Subcutaneous abdominal adipose tissue (tissue), 5 donors: Measurements from ENCODE around the gene MTCL1.

Experiments used
- H3K27ac ChIP-seq: one replicate; pipeline ENCODE4 v1.7.0; 2013; ENCODE audit warnings: low read depth, mild to moderate bottlenecking, inconsistent platforms, low read length, moderate library complexity
- H3K27me3 ChIP-seq, 5 donors: one replicate each; pipeline ENCODE4 v1.7.0; 2013; ENCODE audit warnings: low read length in 5 of 5, inconsistent platforms in 1 of 5; ENCODE audit not compliant: control insufficient read depth in 5 of 5, insufficient read depth in 4 of 5
- H3K36me3 ChIP-seq, 5 donors: one replicate each; pipeline ENCODE4 v1.7.0; 2013; ENCODE audit warnings: low read length in 5 of 5; ENCODE audit not compliant: control insufficient read depth in 5 of 5, insufficient read depth in 5 of 5
- H3K4me1 ChIP-seq, 5 donors: one replicate each; pipeline ENCODE4 v1.7.0; 2013; ENCODE audit warnings: low read length in 5 of 5, mild to moderate bottlenecking in 3 of 5, moderate library complexity in 1 of 5; ENCODE audit not compliant: control insufficient read depth in 5 of 5, insufficient read depth in 5 of 5
- H3K4me3 ChIP-seq, 5 donors: one replicate each; pipeline ENCODE4 v1.7.0; 2013; ENCODE audit warnings: low read length in 5 of 5, low read depth in 1 of 5
- H3K9ac ChIP-seq, 5 donors: one replicate each; pipeline ENCODE4 v1.7.0; 2013; ENCODE audit warnings: low read length in 5 of 5, mild to moderate bottlenecking in 4 of 5, moderate library complexity in 3 of 5
- H3K9me3 ChIP-seq, 5 donors: one replicate each; pipeline ENCODE4 v1.7.0; 2013; ENCODE audit warnings: low read length in 5 of 5; ENCODE audit not compliant: control insufficient read depth in 5 of 5
- donor health status: healthy.
- donor health status: healthy.
- donor health status: healthy.
- donor health status: healthy.
- donor health status: healthy.

MTCL1 gene

GRCh38 chr18:8833480-8833879, 128.1 kb downstream of the MTCL1 start:
- H3K4me1 ChIP-seq = peaks cover 5 to 17% (median 11%) of the 10 kb centered on the region in 5 donors
- no peak overlapping the region for H3K27ac ChIP-seq
- peaks cover 0 to 10% (median 5%) of the 10 kb centered on the region in 5 donors for H3K9me3 ChIP-seq
- H3K9ac ChIP-seq = no peak overlapping the region
- no peak overlapping the region for H3K4me3 ChIP-seq
- no peaks in the 10 kb centered on the region for H3K36me3 ChIP-seq
- peaks cover 0 to 2% (median 0%) of the 10 kb centered on the region in 5 donors for H3K27me3 ChIP-seq

DNA sequence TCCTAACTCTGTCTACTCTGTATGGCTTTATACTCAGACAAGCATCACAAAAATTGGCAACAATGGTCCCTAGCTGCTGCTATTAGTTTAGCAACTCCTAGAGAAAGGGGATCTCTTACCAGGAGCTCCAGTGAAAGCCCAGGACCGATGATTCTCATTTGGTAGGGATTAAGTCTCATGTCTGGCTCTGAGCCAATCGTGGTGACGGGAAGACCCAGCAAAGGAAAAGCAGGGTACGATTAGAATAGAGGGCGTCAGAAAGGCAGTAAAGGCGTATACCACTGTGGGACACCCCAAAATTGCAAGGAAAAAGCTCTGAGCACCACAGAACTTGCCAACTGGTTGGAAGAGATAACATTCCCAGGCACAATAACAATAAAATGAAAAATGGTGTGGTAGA, 129.5 kb downstream of the MTCL1 start:
- Histone ChIP-seq H3K27ac (no peak overlapping the region), H3K27me3 (peaks cover 0 to 2% (median 0%) of the 10 kb centered on the region in 5 donors), H3K9me3 (peaks cover 0 to 10% (median 5%) of the 10 kb centered on the region in 5 donors), H3K4me3 (no peak overlapping the region), H3K4me1 (peaks cover 5 to 12% (median 10%) of the 10 kb centered on the region in 5 donors), H3K36me3 (no peaks in the 10 kb centered on the region), H3K9ac (no peak overlapping the region)

GRCh38 chr18:8835521-8835953, 130.2 kb downstream of the MTCL1 start:
- H3K36me3 ChIP-seq = no peaks in the 10 kb centered on the region
- H3K9ac ChIP-seq = no peak overlapping the region
- no peak overlapping the region for H3K27ac ChIP-seq
- peaks cover 0 to 2% (median 0%) of the 10 kb centered on the region in 5 donors for H3K27me3 ChIP-seq
- H3K4me3 ChIP-seq = no peak overlapping the region
- peaks cover 0 to 10% (median 5%) of the 10 kb centered on the region in 5 donors for H3K9me3 ChIP-seq
- peaks cover 5 to 12% (median 10%) of the 10 kb centered on the region in 5 donors for H3K4me1 ChIP-seq

- Histone ChIP-seq H3K9me3 (peaks cover 0 to 10% (median 5%) of the 10 kb centered on the region in 5 donors), H3K27ac (no peak overlapping the region), H3K4me3 (no peak overlapping the region), H3K36me3 (no peaks in the 10 kb centered on the region), H3K27me3 (no peaks in the 10 kb centered on the region), H3K4me1 (peaks cover 5 to 12% (median 10%) of the 10 kb centered on the region in 5 donors), H3K9ac (no peak overlapping the region)
These were observed 133.9 kb downstream of the MTCL1 start for GRCh38 chr18:8839281-8839680.

GRCh38 chr18:8841781-8842485, 136.6 kb downstream of the MTCL1 start:
- no peaks in the 10 kb centered on the region for H3K36me3 ChIP-seq
- H3K27ac ChIP-seq = no peak overlapping the region
- H3K9ac ChIP-seq = no peak overlapping the region
- no peaks in the 10 kb centered on the region for H3K27me3 ChIP-seq
- no peak overlapping the region for H3K4me3 ChIP-seq
- peaks cover 0 to 8% (median 5%) of the 10 kb centered on the region in 5 donors for H3K9me3 ChIP-seq
- peaks cover 0 to 1% (median 0%) of the 10 kb centered on the region in 5 donors for H3K4me1 ChIP-seq

GRCh38 chr18:8842506-8842905, 137.2 kb downstream of the MTCL1 start:
- Histone ChIP-seq H3K4me1 (peaks cover 0 to 7% (median 3%) of the 10 kb centered on the region in 5 donors), H3K9ac (no peak overlapping the region), H3K4me3 (no peak overlapping the region), H3K9me3 (peaks cover 0 to 4% (median under 1%) of the 10 kb centered on the region in 5 donors), H3K27ac (no peak overlapping the region), H3K36me3 (no peaks in the 10 kb centered on the region), H3K27me3 (no peaks in the 10 kb centered on the region)

GRCh38 chr18:8843005-8843404, 137.6 kb downstream of the MTCL1 start:
- Histone ChIP-seq H3K9ac (no peak overlapping the region), H3K27me3 (no peaks in the 10 kb centered on the region), H3K4me3 (no peak overlapping the region), H3K36me3 (no peaks in the 10 kb centered on the region), H3K27ac (no peak overlapping the region), H3K4me1 (peaks cover 0 to 12% (median 7%) of the 10 kb centered on the region in 5 donors), H3K9me3 (no peaks in the 10 kb centered on the region)

GRCh38 chr18:8844721-8845148, 139.4 kb downstream of the MTCL1 start:
- H3K36me3 ChIP-seq = no peaks in the 10 kb centered on the region
- no peaks in the 10 kb centered on the region for H3K27me3 ChIP-seq
- no peak overlapping the region for H3K9ac ChIP-seq
- no peak overlapping the region for H3K4me3 ChIP-seq
- peaks cover 0 to 21% (median 8%) of the 10 kb centered on the region in 5 donors for H3K4me1 ChIP-seq
- H3K9me3 ChIP-seq = no peaks in the 10 kb centered on the region
- no peak overlapping the region for H3K27ac ChIP-seq

- H3K9me3 ChIP-seq = no peaks in the 10 kb centered on the region
- no peak overlapping the region for H3K9ac ChIP-seq
- no peaks in the 10 kb centered on the region for H3K36me3 ChIP-seq
- no peaks in the 10 kb centered on the region for H3K27me3 ChIP-seq
- H3K27ac ChIP-seq = no peak overlapping the region
- peaks cover 0 to 21% (median 8%) of the 10 kb centered on the region in 5 donors for H3K4me1 ChIP-seq
- no peak overlapping the region for H3K4me3 ChIP-seq
These were observed 140.2 kb downstream of the MTCL1 start for GRCh38 chr18:8845506-8845905.

- no peak overlapping the region for H3K9ac ChIP-seq
- H3K27me3 ChIP-seq = no peaks in the 10 kb centered on the region
- H3K36me3 ChIP-seq = no peaks in the 10 kb centered on the region
- H3K4me3 ChIP-seq = no peak overlapping the region
- no peaks in the 10 kb centered on the region for H3K9me3 ChIP-seq
- H3K4me1 ChIP-seq = peaks cover 0 to 21% (median 8%) of the 10 kb centered on the region in 5 donors
- no peak overlapping the region for H3K27ac ChIP-seq
These were observed 141.9 kb downstream of the MTCL1 start for GRCh38 chr18:8847066-8847755.
